ENCODE data around the gene GSTM2.
"Not testable (repeated sequence)": the region's sequence is repeated elsewhere in the genome, so short reads cannot be mapped to it uniquely, and the experiment has no call there.

DNA sequence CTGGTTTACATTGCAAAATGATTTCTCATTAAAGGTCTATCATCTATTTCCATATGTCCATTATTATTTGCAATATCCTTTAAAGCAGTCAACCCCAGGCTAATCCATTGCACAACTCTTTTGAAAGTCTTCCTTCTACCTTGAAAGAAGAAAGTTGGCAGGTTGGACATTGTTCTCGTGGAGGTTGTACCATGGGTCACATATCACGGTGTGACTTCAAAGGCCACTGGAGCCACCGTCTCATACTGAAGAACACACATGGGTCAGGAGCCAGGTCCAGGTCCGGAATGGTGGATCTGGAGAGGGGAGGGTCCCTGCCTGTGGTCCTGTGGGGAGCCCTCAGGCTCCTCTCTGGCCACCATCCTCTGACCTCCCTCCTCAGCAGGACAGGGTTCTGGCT is 18.0 kb downstream of the GSTM2 start:
- TF ChIP-seq, protein P1, sequence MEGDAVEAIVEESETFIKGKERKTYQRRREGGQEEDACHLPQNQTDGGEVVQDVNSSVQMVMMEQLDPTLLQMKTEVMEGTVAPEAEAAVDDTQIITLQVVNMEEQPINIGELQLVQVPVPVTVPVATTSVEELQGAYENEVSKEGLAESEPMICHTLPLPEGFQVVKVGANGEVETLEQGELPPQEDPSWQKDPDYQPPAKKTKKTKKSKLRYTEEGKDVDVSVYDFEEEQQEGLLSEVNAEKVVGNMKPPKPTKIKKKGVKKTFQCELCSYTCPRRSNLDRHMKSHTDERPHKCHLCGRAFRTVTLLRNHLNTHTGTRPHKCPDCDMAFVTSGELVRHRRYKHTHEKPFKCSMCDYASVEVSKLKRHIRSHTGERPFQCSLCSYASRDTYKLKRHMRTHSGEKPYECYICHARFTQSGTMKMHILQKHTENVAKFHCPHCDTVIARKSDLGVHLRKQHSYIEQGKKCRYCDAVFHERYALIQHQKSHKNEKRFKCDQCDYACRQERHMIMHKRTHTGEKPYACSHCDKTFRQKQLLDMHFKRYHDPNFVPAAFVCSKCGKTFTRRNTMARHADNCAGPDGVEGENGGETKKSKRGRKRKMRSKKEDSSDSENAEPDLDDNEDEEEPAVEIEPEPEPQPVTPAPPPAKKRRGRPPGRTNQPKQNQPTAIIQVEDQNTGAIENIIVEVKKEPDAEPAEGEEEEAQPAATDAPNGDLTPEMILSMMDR (IDR thresholded peaks at IDR 0.05) = not testable (repeated sequence)
- not testable (repeated sequence) for TF ChIP-seq POLR2AphosphoS5, TCF7L2 (IDR thresholded peaks at IDR 0.05; ENCODE audit: low read depth, low read length)

Measured in Panc1 (cell line).